Hepatocyte (in vitro differentiated cells): ENCODE data around the gene LYPD4.
"Not testable (repeated sequence)": the region's sequence is repeated elsewhere in the genome, so short reads cannot be mapped to it uniquely, and the experiment has no call there.

ENCODE experiments used
- EZH2phosphoT487 ChIP-seq: fragments of 200-600 bp; sonication (generic); IDR thresholded peaks from one replicate; pipeline ENCODE4 v1.6.1; 2018; ENCODE audit warnings: antibody characterized with exemption, mild to moderate bottlenecking, low read depth, moderate library complexity; ENCODE audit not compliant: unreplicated experiment, severe bottlenecking
- TF ChIP-seq, protein P1 (sequence below): fragments of 200-600 bp; sonication (generic); IDR thresholded peaks from 2 replicates; pipeline ENCODE4 v1.5.1; 2016; ENCODE audit warnings: antibody characterized with exemption, mild to moderate bottlenecking; ENCODE audit not compliant: poor library complexity

DNA sequence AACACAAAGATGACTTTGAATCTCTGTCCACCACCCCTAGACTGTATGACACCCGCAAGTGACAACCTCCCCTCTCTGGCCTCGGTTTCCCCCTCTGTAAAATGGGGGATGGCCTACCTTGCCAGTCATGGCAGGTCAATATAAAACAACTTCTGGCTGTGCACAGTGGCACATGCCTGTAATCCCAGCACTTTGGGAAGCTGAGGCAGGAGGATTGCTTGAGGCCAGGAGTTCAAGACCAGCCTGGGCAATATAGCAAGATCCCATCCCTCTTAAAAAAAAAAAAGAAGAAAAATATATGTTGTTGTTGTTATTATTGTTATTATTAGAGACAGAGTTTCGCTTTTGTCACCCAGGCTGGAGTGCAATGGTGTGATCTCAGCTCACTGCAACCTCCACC lies 31.5 kb upstream of the LYPD4 start:
- TF ChIP-seq, protein P1, sequence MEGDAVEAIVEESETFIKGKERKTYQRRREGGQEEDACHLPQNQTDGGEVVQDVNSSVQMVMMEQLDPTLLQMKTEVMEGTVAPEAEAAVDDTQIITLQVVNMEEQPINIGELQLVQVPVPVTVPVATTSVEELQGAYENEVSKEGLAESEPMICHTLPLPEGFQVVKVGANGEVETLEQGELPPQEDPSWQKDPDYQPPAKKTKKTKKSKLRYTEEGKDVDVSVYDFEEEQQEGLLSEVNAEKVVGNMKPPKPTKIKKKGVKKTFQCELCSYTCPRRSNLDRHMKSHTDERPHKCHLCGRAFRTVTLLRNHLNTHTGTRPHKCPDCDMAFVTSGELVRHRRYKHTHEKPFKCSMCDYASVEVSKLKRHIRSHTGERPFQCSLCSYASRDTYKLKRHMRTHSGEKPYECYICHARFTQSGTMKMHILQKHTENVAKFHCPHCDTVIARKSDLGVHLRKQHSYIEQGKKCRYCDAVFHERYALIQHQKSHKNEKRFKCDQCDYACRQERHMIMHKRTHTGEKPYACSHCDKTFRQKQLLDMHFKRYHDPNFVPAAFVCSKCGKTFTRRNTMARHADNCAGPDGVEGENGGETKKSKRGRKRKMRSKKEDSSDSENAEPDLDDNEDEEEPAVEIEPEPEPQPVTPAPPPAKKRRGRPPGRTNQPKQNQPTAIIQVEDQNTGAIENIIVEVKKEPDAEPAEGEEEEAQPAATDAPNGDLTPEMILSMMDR: not testable (repeated sequence)
- TF ChIP-seq EZH2phosphoT487: not testable (repeated sequence)
